GM18507 (cell line): ENCODE measurements around the gene SIRPA.

Experiments used
- DNase-seq: peaks from one replicate; pipeline ENCODE4 v3.0.0; 2011; ENCODE audit warnings: low read depth; ENCODE audit not compliant: insufficient read length; ENCODE audit errors: extremely low spot score
- FAIRE-seq: peaks from 2 replicates; lab custom pipeline; 2011; peaks lifted over from hg19 to GRCh38; lab: Jason Lieb, UNC

The SIRPA gene

DNA sequence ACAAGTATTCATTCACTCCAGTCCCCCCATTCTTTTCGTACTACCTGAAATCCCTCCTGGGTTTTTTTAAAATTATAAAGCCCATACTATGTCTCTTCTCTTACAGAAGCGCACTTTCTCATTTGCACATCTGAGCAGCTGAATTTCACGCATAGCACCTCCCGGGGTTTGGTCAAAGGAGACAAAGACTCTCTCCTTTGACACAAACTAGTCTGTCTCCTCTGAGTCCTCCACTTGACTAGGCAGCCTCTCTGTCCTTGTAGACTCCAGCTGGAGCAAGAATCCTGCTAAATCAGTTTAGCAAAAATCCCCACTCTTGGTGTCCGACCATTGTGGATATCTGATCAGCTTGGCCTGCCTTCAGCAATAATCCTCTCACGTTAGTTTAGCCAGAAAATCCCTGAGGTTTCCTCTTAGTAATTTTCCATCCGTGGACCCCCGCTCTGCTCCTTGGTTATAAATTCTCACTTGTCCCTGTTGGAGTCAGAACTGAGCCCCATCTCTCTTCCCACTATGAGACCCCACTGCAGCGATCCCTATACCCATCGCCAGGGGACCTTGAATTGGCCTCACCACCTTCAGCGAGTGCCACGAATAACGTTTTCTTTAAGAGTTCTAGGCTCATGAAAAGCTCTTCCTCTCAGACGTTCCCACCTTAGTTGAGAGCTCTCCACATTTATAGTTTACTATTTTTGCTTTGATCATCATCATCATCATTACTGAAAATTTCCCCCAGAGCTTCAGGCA, 69.6 kb downstream of the SIRPA start:
- DNase-seq: no peak
- peak; percentile 29 for FAIRE-seq

GRCh38 chr20:1965520-1966351, 70.5 kb downstream of the SIRPA start:
- DNase-seq (peak; percentile 63), FAIRE-seq (peak; percentile 84)

DNA sequence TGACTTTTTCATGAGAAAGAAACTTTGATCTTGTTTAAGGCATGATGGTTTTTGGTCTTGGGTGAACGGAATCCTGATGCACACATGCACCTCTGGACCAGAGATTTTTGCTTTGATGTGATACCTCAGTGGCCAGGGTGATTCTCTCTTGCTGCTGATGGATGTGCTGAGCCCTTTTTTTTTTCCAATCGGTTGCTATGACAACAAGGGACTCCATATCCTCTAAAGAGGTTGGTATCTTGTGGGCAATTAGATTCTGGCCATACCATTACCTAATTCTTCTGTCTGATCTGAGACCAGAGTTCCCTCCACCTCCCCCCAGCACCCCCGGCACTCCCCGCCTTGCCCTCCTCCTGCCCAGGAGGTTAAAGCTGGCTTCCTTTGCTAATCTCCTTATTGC, 73.8 kb downstream of the SIRPA start:
- DNase-seq (no peak), FAIRE-seq (no peak)

DNA sequence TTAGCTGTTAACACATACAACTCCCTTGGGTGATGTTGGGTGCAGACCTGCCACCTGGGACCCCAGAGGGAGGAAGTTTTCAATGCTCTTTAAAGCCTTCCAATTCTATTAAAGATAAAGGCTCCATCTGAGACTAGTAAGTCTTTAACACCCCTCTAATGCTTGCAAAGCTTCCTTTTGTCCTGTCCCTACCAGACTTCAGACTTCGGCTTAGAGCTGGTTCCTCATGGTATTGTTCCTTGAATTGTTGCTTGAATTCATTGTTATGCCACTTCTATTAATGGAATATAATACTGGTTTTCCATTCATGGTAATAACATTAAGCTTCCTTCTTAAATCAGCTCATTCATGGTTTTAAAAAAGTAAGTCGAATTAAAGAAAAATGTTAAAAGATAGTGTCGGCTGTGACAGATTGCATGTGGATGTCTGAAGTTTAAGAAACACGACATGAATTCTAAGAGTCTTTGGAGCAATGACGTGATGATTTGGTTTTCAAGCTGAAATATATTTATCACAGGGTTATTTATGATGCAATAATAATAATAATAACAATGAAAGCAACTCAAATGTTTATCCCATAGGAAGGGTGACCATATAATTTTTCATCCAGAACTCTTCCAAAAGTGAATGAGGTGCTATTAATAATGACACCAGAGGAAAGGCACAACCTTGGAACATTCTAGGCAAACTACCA, 76.8 kb downstream of the SIRPA start:
- no peak for FAIRE-seq
- DNase-seq: no peak

- DNase-seq (no peak), FAIRE-seq (no peak)
Observed at GRCh38 chr20:1973601-1974440, 78.6 kb downstream of the SIRPA start.

- DNase-seq (no peak), FAIRE-seq (no peak)
Observed at GRCh38 chr20:1975291-1975690, 80.1 kb downstream of the SIRPA start.

GRCh38 chr20:1979106-1979778, 84.0 kb downstream of the SIRPA start:
- FAIRE-seq (no peak), DNase-seq (no peak)

DNA sequence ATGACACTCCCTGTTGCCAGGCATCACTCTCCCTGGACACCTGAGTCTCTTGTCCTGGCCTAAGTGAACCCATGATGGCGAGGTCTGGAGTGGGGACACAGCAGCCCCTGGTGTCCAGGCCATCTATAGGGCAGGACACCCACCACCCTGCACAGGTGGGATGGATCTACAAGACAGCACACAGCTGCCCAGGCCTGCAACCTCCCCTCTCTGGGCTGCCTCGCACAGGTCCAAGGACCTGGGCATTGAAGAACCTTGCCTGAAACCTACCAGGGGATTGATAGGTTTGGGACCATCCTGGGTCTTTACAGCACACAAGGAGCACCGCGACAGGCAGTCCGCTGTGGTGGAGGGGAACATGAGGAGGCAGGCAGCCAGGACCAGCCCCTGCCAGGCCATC, 87.5 kb downstream of the SIRPA start:
- DNase-seq: no peak
- FAIRE-seq: no peak

DNA sequence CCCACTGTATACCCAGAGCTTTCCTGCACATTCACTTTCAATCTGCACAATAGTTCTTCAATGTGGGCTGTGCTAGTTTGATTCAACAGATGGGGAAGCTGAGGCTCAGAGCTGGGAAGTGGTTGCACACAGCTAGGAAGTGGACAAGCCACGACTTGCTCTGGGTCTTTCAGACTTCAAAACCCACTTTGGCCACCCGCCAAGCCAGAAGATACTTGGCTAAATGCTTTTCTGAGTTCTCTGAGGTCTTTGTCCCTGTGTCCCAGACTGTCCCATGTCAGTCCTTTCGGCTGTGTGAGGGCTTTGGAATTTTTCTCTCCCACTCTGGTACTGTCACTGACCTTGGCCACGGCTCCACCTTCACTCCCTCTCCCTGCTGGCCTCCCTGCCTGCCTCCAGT, 88.1 kb downstream of the SIRPA start:
- DNase-seq (no peak), FAIRE-seq (no peak)

DNA sequence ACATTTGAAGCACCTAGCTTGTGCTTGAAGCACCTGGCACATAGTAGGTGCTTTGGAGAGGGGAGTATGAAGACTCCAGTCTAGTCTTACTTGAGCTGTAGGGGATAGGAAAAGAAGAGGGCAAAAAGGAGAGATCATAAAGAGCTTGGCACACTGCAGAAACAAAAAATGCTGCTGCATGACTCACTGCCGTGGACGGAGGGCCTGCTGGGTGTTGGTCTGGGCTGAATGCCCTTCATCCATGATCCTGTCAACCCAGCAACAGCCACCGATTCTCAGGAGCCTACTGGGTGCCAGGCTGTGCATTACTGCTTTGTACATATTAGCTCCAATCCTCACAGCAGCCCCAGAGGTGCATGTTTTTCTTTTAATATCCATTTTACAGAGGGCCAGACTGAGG, 92.6 kb downstream of the SIRPA start:
- no peak for FAIRE-seq
- no peak for DNase-seq
